ENCODE data around the gene NUDC. TPM values are rescaled to one million over a fixed set of nuclear protein-coding genes. Genes with fewer than 3 reads are reported as not detected.

NUDC gene
- total and polyA plus RNA-seq, 2 of the 13 experiments (the other 11 are each of a cell fraction or from before 2014, with no cell fraction given), result 34.7 to 104 TPM

- TF ChIP-seq CENPBD1 (CRISPR knock-in tag; IDR thresholded peaks at IDR 0.05; ENCODE audit: borderline replicate concordance, low read depth), result no peak
- no peak for TF ChIP-seq ATF5 (CRISPR knock-in tag; IDR thresholded peaks at IDR 0.05; ENCODE audit: low read depth)
- TF ChIP-seq ZNF607 (CRISPR knock-in tag; IDR thresholded peaks at IDR 0.05; ENCODE audit: borderline replicate concordance), result peak; percentile 79; the same call in 1 of the 2 replicates
- TF ChIP-seq KLF13 (CRISPR knock-in tag; IDR thresholded peaks at IDR 0.05), result 0 out of 2 replicates have a peak, but pooled peaks have one; percentile 68
- TF ChIP-seq ZNF784 (CRISPR knock-in tag; IDR thresholded peaks at IDR 0.05; ENCODE audit: borderline replicate concordance), result no peak
- TF ChIP-seq CBFB (CRISPR knock-in tag; IDR thresholded peaks at IDR 0.05), result no peak
- no peak for TF ChIP-seq TOE1 (CRISPR knock-in tag; IDR thresholded peaks at IDR 0.05)
- TF ChIP-seq JUNB (CRISPR knock-in tag; IDR thresholded peaks at IDR 0.05; ENCODE audit: borderline replicate concordance), result peak; percentile 40; the same call in 1 of the 2 replicates
- TF ChIP-seq BORCS8-MEF2B (CRISPR knock-in tag; IDR thresholded peaks at IDR 0.05), result peak; percentile 87
- TF ChIP-seq ZNF580 (CRISPR knock-in tag; IDR thresholded peaks at IDR 0.05; ENCODE audit: borderline replicate concordance, low read depth), result peak; percentile 90; the same call in 1 of the 2 replicates
- no peak for TF ChIP-seq JUN (CRISPR knock-in tag; IDR thresholded peaks at IDR 0.05)
- no peak for TF ChIP-seq CAMTA2 (CRISPR knock-in tag; IDR thresholded peaks at IDR 0.05; ENCODE audit: borderline replicate concordance)
- TF ChIP-seq ZNF780A (CRISPR knock-in tag; IDR thresholded peaks at IDR 0.05), result no peak
- peak; percentile 84; the same call in 1 of the 2 replicates for TF ChIP-seq TBX2 (CRISPR knock-in tag; IDR thresholded peaks at IDR 0.05; ENCODE audit: borderline replicate concordance)
- peak; percentile 94 for TF ChIP-seq ZNF788 (CRISPR knock-in tag; IDR thresholded peaks at IDR 0.05; ENCODE audit: borderline replicate concordance)
- no peak; the same call in 1 of the 2 replicates for TF ChIP-seq TFAP4 (IDR thresholded peaks at IDR 0.05; ENCODE audit: borderline replicate concordance, low read depth)
- no peak for TF ChIP-seq CEBPZ (IDR thresholded peaks at IDR 0.05; ENCODE audit: low read length)
These were observed 21.3 kb upstream of the NUDC start, which contains the start of gene GPATCH3 (continued) for GRCh38 chr1:26900001-26900814.

Data from HepG2 (cell line).